ENCODE results near the gene CYP2E1.
"Not testable (repeated sequence)": the region's sequence is repeated elsewhere in the genome, so short reads cannot be mapped to it uniquely, and the experiment has no call there.

CYP2E1 gene

GRCh38 chr10:133488354-133488753 is 38.8 kb upstream of the CYP2E1 start:
- CTCF ChIA-PET = no interaction called here
- TF ChIP-seq L3MBTL2 (conservative IDR thresholded peaks at IDR 0.05) (no peak), FOXM1 (IDR thresholded peaks at IDR 0.05; ENCODE audit: borderline replicate concordance) (no peak), NFRKB (IDR thresholded peaks at IDR 0.05) (no peak), SP1 (IDR thresholded peaks at IDR 0.05) (no peak), BHLHE40 (IDR thresholded peaks at IDR 0.05; ENCODE audit: borderline replicate concordance) (no peak), HDGF (IDR thresholded peaks at IDR 0.05; ENCODE audit: borderline replicate concordance) (no peak), SUZ12 (IDR thresholded peaks at IDR 0.05) (no peak), CTBP1 (IDR thresholded peaks at IDR 0.05; ENCODE audit: borderline replicate concordance) (no peak), FOXA1 (IDR thresholded peaks at IDR 0.05) (no peak), TARDBP (IDR thresholded peaks at IDR 0.05) (no peak), LEF1 (IDR thresholded peaks at IDR 0.05; ENCODE audit: borderline replicate concordance) (no peak), ARNT (IDR thresholded peaks at IDR 0.05) (no peak), ELF4 (IDR thresholded peaks at IDR 0.05) (no peak), PKNOX1 (IDR thresholded peaks at IDR 0.05) (no peak), ZNF384 (IDR thresholded peaks at IDR 0.05) (no peak), FOXK2 (IDR thresholded peaks at IDR 0.05) (no peak)
- POLR2A ChIA-PET = no interaction called here
- no peak for DNase-seq (ENCODE audit: extremely low spot score)

- ChIA-PET POLR2A (no interaction called here), CTCF (no interaction called here)
- DNase-seq (ENCODE audit: extremely low spot score) = no peak
- no peak for TF ChIP-seq L3MBTL2 (conservative IDR thresholded peaks at IDR 0.05)
- no peak for TF ChIP-seq ZNF384 (IDR thresholded peaks at IDR 0.05)
- TF ChIP-seq CTBP1 (IDR thresholded peaks at IDR 0.05; ENCODE audit: borderline replicate concordance) = no peak
- TF ChIP-seq TARDBP (IDR thresholded peaks at IDR 0.05) = no peak
- no peak for TF ChIP-seq ELF4 (IDR thresholded peaks at IDR 0.05)
- TF ChIP-seq NFRKB (IDR thresholded peaks at IDR 0.05) = no peak
- no peak for TF ChIP-seq HDGF (IDR thresholded peaks at IDR 0.05; ENCODE audit: borderline replicate concordance)
- TF ChIP-seq FOXM1 (IDR thresholded peaks at IDR 0.05; ENCODE audit: borderline replicate concordance) = no peak
- no peak for TF ChIP-seq LEF1 (IDR thresholded peaks at IDR 0.05; ENCODE audit: borderline replicate concordance)
- no peak for TF ChIP-seq FOXA1 (IDR thresholded peaks at IDR 0.05)
- TF ChIP-seq SUZ12 (IDR thresholded peaks at IDR 0.05) = no peak
- no peak for TF ChIP-seq BHLHE40 (IDR thresholded peaks at IDR 0.05; ENCODE audit: borderline replicate concordance)
- no peak for TF ChIP-seq SP1 (IDR thresholded peaks at IDR 0.05)
- TF ChIP-seq FOXK2 (IDR thresholded peaks at IDR 0.05) = no peak
- no peak for TF ChIP-seq PKNOX1 (IDR thresholded peaks at IDR 0.05)
- TF ChIP-seq ARNT (IDR thresholded peaks at IDR 0.05) = no peak
Observed at GRCh38 chr10:133489816-133490588, 37.2 kb upstream of the CYP2E1 start.

- DNase-seq (ENCODE audit: extremely low spot score); POLR2A ChIA-PET: not testable (repeated sequence)
Observed at GRCh38 chr10:133493562-133493961, 33.6 kb upstream of the CYP2E1 start.

GRCh38 chr10:133497363-133497762 is 29.8 kb upstream of the CYP2E1 start:
- DNase-seq (ENCODE audit: extremely low spot score); POLR2A ChIA-PET: not testable (repeated sequence)
- CTCF ChIA-PET = interaction anchor here (0.6 to 1.1 kb wide), 2 partner anchors 110 to 168 kb away, joined by 3 read pairs; no protein-coding TSS in a partner anchor

More at GRCh38 chr10:133493562-133493961, 33.6 kb upstream of the CYP2E1 start:
- CTCF ChIA-PET = not testable (repeated sequence)

GRCh38 chr10:133499176-133499575 is 28.0 kb upstream of the CYP2E1 start:
- DNase-seq (ENCODE audit: extremely low spot score); POLR2A ChIA-PET; CTCF ChIA-PET: not testable (repeated sequence)

GRCh38 chr10:133500897-133501296 is 26.3 kb upstream of the CYP2E1 start:
- POLR2A ChIA-PET; DNase-seq (ENCODE audit: extremely low spot score); CTCF ChIA-PET: not testable (repeated sequence)

- POLR2A ChIA-PET = no interaction called here
- DNase-seq (ENCODE audit: extremely low spot score) = no peak
- CTCF ChIA-PET = no interaction called here
- TF ChIP-seq L3MBTL2 (conservative IDR thresholded peaks at IDR 0.05) = no peak
- TF ChIP-seq CTBP1 (IDR thresholded peaks at IDR 0.05; ENCODE audit: borderline replicate concordance) = no peak
- no peak for TF ChIP-seq NFRKB (IDR thresholded peaks at IDR 0.05)
- no peak for TF ChIP-seq TARDBP (IDR thresholded peaks at IDR 0.05)
- no peak for TF ChIP-seq FOXM1 (IDR thresholded peaks at IDR 0.05; ENCODE audit: borderline replicate concordance)
- no peak for TF ChIP-seq SP1 (IDR thresholded peaks at IDR 0.05)
- TF ChIP-seq FOXA1 (IDR thresholded peaks at IDR 0.05) = no peak
- no peak for TF ChIP-seq ELF4 (IDR thresholded peaks at IDR 0.05)
- TF ChIP-seq FOXK2 (IDR thresholded peaks at IDR 0.05) = no peak
- TF ChIP-seq PKNOX1 (IDR thresholded peaks at IDR 0.05) = no peak
- no peak for TF ChIP-seq SUZ12 (IDR thresholded peaks at IDR 0.05)
- TF ChIP-seq ARNT (IDR thresholded peaks at IDR 0.05) = no peak
- TF ChIP-seq BHLHE40 (IDR thresholded peaks at IDR 0.05; ENCODE audit: borderline replicate concordance) = no peak
Observed at GRCh38 chr10:133509700-133510099, 17.5 kb upstream of the CYP2E1 start.

Data from HEK293T (cell line).